HEK293 (cell line): ENCODE results near the gene USP6.
"Not testable (repeated sequence)": the region's sequence is repeated elsewhere in the genome, so short reads cannot be mapped to it uniquely, and the experiment has no call there.

Source experiments
- CTCF ChIP-seq: fragments of 450-650 bp; formaldehyde crosslinking; IDR thresholded peaks from 2 replicates; pipeline ENCODE4 v1.5.1; 2016; ENCODE audit warnings: missing biosample characterization, missing genetic modification characterization
- ZBTB1 ChIP-seq: fragments of 450-650 bp; formaldehyde crosslinking; IDR thresholded peaks from 2 replicates; pipeline ENCODE4 v1.5.1; 2016; ENCODE audit warnings: missing biosample characterization, missing genetic modification characterization
- ZNF324 ChIP-seq: fragments of 450-650 bp; formaldehyde crosslinking; IDR thresholded peaks from 2 replicates; pipeline ENCODE4 v1.5.1; 2016; ENCODE audit warnings: missing biosample characterization, missing genetic modification characterization
- ZNF530 ChIP-seq: fragments of 450-650 bp; formaldehyde crosslinking; IDR thresholded peaks from 2 replicates; pipeline ENCODE4 v1.5.1; 2016; ENCODE audit warnings: low read depth, missing biosample characterization, missing genetic modification characterization

DNA sequence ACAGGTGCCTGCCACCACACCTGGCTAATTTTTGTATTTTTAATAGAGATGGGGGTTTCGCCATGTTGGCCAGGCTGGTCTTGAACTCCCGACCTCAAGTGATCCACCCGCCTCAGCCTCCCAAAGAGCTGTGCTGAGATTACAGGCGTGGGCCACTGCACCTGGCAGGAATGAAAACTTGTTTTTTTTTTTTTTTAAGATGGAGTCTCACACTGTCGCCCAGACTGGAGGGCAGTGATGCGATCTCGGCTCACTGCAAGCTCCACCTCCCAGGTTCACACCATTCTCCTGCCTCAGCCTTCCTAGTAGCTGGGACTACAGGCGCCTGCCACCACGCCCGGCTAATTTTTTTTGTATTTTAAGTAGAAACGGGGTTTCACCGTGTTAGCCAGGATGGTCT is 106.1 kb downstream of the USP6 start:
- not testable (repeated sequence) for TF ChIP-seq ZNF324; ZBTB1; CTCF (tag by site-specific recombination); ZNF530 (tag by site-specific recombination)
